ES-I3 (cell line): ENCODE results near the gene BOC.

ENCODE experiments used
- H3K36me3 ChIP-seq: 2 replicates; pipeline ENCODE4 v1.6.1; 2013; ENCODE audit warnings: mild to moderate bottlenecking, low read length, control low read depth, moderate library complexity; ENCODE audit not compliant: insufficient read depth
- H3K4me1 ChIP-seq: 2 replicates; pipeline ENCODE4 v1.6.1; 2013; ENCODE audit warnings: mild to moderate bottlenecking, control low read depth, low read length; ENCODE audit not compliant: insufficient read depth
- H3K9ac ChIP-seq: 2 replicates; pipeline ENCODE4 v1.6.1; 2013; ENCODE audit warnings: low read depth, mild to moderate bottlenecking, low read length, moderate library complexity
- H3K9me3 ChIP-seq: 2 replicates; pipeline ENCODE4 v1.6.1; 2013; ENCODE audit warnings: mild to moderate bottlenecking, low read length, moderate library complexity; ENCODE audit not compliant: control insufficient read depth, insufficient read depth

Gene BOC

GRCh38 chr3:113174801-113175485 lies 36.4 kb upstream of the BOC start:
- no peaks in the 10 kb centered on the region for H3K4me1 ChIP-seq
- no peak overlapping the region for H3K9ac ChIP-seq
- no peaks in the 10 kb centered on the region for H3K9me3 ChIP-seq
- H3K36me3 ChIP-seq, result no peaks in the 10 kb centered on the region

DNA sequence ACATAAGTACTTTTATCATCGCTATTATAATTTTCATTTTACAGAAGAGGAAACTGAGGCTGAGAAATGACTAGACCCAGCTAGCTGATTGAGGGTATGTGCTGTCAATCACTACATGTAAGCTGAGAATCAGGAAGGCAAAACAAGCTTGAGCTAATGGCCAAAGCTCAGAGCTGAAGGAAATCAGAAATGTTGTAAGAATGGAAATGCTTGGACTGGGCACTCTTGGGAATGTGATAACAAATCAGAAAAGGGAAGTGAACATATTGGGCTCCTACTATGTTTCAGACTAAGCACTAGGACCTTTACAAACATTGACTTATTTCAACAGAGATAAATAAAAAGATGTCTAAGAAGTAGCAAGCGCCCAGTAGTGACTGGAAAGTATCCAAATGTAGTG lies 33.8 kb upstream of the BOC start:
- H3K9me3 ChIP-seq, result no peaks in the 10 kb centered on the region
- H3K4me1 ChIP-seq, result peaks cover 7% of the 10 kb centered on the region
- no peak overlapping the region for H3K9ac ChIP-seq
- no peaks in the 10 kb centered on the region for H3K36me3 ChIP-seq

- Histone ChIP-seq H3K4me1 (peaks cover 7% of the 10 kb centered on the region), H3K9me3 (no peaks in the 10 kb centered on the region), H3K9ac (no peak overlapping the region), H3K36me3 (no peaks in the 10 kb centered on the region)
Observed at GRCh38 chr3:113179235-113179824, 32.0 kb upstream of the BOC start.

DNA sequence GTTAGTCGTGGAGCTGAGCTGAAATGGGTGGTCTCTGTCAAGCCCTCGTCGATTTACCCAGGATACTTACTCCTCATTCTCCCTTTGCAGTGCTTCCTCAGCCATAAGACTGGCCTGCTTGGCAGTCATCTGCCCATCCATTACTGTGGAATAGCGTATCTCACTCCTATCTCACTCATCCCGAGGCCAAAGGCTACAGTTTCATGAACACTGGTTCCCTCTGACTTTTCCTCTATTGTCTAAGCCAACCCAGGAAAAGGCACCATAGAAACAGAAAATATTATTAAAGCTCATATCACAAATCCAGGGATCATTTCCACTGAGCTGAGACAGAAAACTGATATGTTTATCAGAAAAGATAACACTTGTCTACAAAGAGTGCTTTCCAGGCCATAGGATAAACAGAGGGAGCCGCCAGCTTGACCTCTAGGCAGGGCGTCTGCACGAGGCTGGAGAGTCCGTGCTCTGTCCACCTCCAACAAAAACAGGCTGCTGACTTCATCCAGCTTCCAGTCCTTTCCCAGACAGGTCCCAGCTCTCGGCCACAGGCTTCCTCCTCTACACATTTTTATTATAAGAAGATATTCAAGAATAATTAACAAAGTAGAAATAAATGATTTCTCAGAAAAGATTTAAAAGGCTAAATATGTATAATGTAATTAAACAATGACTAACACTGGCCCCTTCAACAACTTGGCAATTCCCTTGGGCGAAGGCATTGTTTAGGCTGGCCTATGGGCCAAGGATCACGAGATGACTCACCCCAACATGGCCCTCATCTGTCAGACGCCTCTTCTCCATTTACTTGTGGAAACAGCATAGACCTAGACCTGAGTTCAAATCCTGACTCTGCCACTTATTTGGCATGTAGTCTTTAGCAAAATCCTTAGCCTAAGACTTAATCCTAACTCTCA lies 27.4 kb upstream of the BOC start:
- no peaks in the 10 kb centered on the region for H3K36me3 ChIP-seq
- H3K9me3 ChIP-seq, result no peaks in the 10 kb centered on the region; the same call in 1 of the 2 replicates
- no peak overlapping the region for H3K9ac ChIP-seq
- peaks cover 7% of the 10 kb centered on the region for H3K4me1 ChIP-seq

GRCh38 chr3:113185194-113185835 lies 26.0 kb upstream of the BOC start:
- no peaks in the 10 kb centered on the region for H3K36me3 ChIP-seq
- H3K9ac ChIP-seq, result no peak overlapping the region
- H3K9me3 ChIP-seq, result no peaks in the 10 kb centered on the region; the same call in 1 of the 2 replicates
- peaks cover 5% of the 10 kb centered on the region for H3K4me1 ChIP-seq

DNA sequence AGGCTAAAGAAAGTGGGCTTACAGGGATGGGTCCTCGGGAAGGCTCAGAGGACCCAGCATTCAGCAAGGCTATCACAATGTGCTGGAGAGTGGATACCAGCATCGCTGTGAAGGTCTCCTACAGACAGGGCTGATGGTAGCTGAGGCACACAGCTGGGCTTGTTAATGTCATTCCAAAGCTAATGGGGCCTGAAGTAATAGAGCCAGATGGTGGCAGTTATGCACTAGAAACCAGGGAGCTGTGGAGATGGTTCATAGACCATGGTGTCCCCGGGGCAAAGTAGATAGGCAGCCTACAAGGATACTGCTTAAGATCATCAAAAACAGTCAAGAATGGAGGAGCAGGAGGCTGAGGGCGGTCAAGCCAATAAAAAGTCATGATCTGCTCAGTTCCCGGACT lies 24.8 kb upstream of the BOC start:
- Histone ChIP-seq H3K36me3 (no peaks in the 10 kb centered on the region), H3K9ac (no peak overlapping the region), H3K9me3 (no peaks in the 10 kb centered on the region; the same call in 1 of the 2 replicates), H3K4me1 (no peaks in the 10 kb centered on the region)

- H3K36me3 ChIP-seq, result no peaks in the 10 kb centered on the region
Observed at GRCh38 chr3:113193288-113193687, 18.1 kb upstream of the BOC start.

DNA sequence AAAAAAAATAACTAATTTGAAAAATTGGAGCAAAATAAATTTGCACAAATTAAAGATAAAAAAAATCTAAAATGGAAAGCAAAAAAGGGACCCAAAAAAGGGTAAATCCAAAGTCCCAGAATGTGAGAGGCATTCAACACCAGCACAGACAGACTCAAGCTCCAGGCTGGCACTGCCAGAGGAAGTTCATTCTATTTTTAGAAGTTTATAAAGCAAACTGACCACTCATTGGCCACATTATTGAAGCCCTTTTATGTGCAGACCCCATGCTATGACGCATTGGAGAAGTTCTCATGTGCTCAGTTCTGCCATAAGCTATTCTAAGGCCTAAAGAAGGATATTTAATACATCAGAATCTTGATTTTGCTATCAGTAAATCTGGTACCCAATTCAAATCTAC lies 17.6 kb upstream of the BOC start:
- Histone ChIP-seq H3K9ac (no peak overlapping the region), H3K9me3 (no peaks in the 10 kb centered on the region; the same call in 1 of the 2 replicates), H3K36me3 (no peaks in the 10 kb centered on the region), H3K4me1 (peaks cover 13% of the 10 kb centered on the region; the same call in 1 of the 2 replicates)

More at GRCh38 chr3:113193288-113193687, 18.1 kb upstream of the BOC start:
- Histone ChIP-seq H3K9me3 (no peaks in the 10 kb centered on the region; the same call in 1 of the 2 replicates), H3K9ac (no peak overlapping the region), H3K4me1 (peaks cover 13% of the 10 kb centered on the region; the same call in 1 of the 2 replicates)

DNA sequence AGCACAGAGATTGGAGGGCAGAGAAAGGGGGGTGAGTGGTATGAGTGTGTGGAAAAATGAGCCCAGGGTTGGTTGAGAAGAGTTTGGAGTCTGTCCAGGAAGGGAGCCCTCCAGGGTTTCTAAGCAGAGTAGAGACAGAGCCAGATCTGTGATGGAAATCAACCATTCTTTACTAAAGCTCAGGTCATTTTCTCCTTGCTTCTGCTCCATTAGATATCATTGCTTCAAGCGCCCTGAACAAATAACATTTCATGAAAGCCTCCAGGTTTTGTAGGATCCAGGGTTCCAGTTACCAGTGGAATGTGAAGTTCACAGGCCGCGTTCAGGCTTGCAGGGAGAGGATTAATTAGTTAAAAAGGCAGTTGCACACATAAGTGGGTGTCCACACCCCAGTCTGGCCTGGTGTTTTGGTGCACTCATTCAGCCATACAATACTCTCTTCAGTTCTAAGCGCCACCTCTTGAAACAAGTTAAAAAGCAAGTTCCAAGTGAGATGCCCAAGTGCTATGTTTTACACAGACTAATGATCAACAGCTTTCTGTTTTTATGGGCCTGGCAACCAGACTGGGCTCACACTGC lies 16.4 kb upstream of the BOC start:
- Histone ChIP-seq H3K4me1 (peaks cover 13% of the 10 kb centered on the region; the same call in 1 of the 2 replicates), H3K9ac (no peak overlapping the region), H3K36me3 (no peaks in the 10 kb centered on the region), H3K9me3 (no peaks in the 10 kb centered on the region)

DNA sequence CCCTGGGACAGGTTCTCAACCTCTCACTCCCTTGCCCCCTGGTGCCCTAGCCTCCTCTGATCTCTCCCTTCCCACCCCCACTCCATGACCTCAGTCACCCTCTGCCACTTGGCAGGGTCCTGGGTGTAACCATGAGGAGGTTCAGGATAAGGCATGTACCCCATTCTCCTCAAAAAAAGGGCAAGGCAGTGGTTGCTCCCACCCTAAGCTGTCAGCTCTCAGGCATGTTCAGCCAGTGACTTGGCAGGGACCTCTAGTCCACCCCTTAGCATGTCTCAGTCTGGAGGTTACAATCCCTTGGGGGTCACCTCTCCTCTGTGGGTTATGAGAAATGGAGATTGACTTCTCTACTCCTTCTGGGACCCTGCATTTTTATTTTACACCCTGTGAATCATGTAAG lies 11.0 kb upstream of the BOC start:
- no peak overlapping the region for H3K9ac ChIP-seq
- H3K4me1 ChIP-seq, result no peaks in the 10 kb centered on the region
- H3K36me3 ChIP-seq, result no peaks in the 10 kb centered on the region

DNA sequence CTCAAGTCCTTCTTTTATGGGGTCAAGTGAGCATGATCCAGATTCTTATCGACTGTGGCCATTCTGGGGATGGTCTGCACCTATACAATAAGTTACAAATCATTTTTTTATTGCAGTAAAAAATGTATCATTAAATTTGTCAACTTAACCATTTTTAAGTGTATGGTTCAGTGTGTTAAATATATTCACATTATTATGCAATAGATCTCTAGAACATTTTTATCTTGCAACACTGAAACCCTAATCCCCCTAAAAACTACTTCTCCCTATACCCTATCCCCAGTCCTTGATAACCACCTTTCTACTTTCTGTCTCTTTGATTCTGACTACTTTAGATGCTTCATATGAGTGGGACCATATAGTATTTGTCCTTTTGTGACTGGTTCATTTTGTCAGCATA lies 10.4 kb upstream of the BOC start:
- Histone ChIP-seq H3K9me3 (no peaks in the 10 kb centered on the region), H3K4me1 (no peaks in the 10 kb centered on the region), H3K9ac (no peak overlapping the region), H3K36me3 (no peaks in the 10 kb centered on the region)

More for the DNA sequence above, 11.0 kb upstream of the BOC start:
- no peaks in the 10 kb centered on the region for H3K9me3 ChIP-seq

- Histone ChIP-seq H3K36me3 (no peaks in the 10 kb centered on the region), H3K9ac (no peak overlapping the region), H3K4me1 (no peaks in the 10 kb centered on the region), H3K9me3 (no peaks in the 10 kb centered on the region)
Observed at GRCh38 chr3:113204371-113204770, 7.0 kb upstream of the BOC start.

DNA sequence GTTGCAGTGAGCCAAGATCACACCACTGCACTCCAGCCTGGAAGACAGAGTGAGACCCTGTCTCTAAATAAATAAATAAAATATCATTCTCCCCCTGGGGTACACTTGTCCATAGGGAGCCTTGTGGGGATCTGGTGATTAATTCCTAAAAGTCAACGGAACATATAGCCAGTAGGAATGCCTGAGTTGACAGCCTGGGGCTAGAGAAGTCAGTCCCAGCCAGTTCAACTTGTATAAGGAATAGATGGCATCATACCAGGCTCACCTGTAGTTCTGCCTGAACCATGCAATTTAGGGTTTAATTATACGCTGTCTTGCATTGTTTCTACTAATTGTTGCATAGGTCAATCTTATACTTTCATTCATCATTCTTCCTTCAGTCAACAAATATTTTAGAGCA lies 5.9 kb upstream of the BOC start:
- Histone ChIP-seq H3K4me1 (no peaks in the 10 kb centered on the region), H3K9ac (no peak overlapping the region), H3K36me3 (no peaks in the 10 kb centered on the region), H3K9me3 (no peaks in the 10 kb centered on the region)
